Measurements from ENCODE around the gene SH3GL3.

SH3GL3 gene

GRCh38 chr15:83512459-83512858 lies 65.3 kb downstream of the SH3GL3 start:
- DNase-seq: no peak

- DNase-seq: no peak
Observed at GRCh38 chr15:83514584-83514983, 67.4 kb downstream of the SH3GL3 start.

DNA sequence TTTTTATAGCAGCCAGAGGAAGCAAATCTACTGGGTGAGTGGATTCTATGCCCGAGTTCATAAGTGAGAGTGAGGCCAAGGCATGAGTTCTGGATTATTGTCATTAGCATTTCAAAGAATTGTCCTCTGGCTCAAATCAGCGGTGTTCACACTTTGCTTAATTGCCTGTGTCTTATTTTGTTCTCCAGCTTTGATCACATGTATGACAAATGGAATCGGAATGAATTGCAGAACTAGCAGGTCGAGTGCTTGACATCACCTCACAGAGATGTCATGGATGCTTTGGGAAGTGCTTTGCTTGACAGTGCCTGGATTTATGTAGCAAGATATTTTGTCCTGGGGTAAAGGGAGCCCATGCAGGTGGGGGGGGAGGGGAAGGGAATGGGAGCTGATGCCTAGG lies 68.0 kb downstream of the SH3GL3 start:
- no peak for DNase-seq

- DNase-seq: no peak
Observed at GRCh38 chr15:83516935-83517334, 69.8 kb downstream of the SH3GL3 start.

GRCh38 chr15:83526319-83526718 lies 79.2 kb downstream of the SH3GL3 start:
- DNase-seq: no peak

- no peak for DNase-seq
Observed at GRCh38 chr15:83533410-83533962, 86.3 kb downstream of the SH3GL3 start.

DNA sequence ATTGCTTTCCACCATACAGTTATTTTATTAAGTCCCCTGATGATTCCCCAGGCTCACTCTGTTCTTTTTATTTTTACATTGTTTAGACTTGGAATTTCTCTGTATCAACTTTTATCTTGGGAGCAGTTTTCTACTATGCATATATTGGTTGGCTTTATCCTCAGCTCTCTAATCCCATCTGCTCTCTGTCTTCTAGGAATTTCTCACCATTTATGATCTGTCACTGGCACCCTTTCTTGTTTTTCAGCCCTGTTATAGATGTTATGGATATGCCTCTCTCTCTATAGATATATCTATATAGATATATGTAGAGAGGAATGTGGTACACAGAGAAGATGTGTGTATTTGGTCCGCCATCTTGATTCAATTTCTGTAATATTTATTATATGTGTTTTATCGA lies 90.5 kb downstream of the SH3GL3 start:
- DNase-seq: no peak

DNA sequence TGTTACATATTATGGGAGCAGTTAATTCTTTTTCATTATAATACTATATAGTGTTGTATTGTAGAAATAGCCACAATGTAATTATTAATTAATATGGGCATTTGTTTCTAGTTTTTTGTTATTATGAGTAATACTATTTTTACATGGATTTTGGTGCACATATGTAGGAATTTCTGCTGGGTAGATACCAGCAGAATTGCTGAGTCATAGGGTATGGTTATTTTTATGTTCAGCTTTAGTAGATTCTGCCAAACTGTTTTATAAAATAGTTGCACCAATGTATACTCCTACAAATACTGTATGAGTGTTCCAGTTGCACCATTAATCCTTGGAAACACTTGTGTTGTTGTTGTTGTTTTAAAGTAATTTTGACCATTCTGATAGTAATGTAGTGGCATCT lies 91.5 kb downstream of the SH3GL3 start:
- no peak for DNase-seq

- DNase-seq: no peak
Observed at GRCh38 chr15:83545804-83546511, 98.8 kb downstream of the SH3GL3 start.

GRCh38 chr15:83546512-83546888 lies 99.4 kb downstream of the SH3GL3 start:
- DNase-seq: no peak

- no peak for DNase-seq
Observed at GRCh38 chr15:83547168-83547567, 100.0 kb downstream of the SH3GL3 start.

DNA sequence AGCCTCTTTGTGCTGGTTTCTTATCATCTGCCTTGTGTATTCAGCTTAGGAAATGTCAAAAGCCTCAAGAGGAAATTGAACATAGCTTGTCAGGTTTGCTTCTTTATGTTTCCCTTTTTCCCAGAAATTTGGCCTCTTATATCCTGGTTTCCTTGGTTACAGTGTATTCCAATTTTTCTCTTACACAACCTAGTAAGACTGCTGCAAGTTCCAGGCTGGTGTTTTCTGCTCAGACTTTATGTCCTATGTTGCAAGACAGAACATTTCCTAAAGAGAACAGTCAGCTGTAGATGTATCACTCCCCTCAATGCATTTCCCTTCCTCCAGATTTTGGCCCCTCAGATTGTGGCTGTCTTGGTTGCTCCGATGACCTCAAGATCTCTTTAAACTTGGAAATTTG lies 102.5 kb downstream of the SH3GL3 start:
- DNase-seq: no peak

DNA sequence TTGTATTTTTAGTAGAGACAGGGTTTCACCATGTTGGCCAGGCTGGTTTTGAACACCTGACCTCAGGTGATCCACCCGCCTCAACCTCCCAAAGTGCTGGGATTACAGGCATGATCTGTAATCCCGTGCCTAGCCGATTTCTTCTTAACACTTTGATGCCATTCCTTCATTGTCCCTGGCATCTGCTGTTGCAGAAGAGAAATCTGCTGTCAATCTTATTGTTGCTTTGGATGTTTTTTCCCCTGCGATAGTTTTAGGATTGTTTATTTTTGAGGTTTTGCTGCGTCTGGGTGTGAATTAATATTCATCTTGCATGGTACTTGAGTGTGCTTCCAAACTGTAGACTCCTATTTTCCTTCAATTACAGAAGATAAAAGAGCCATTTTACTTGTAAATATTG lies 107.4 kb downstream of the SH3GL3 start:
- DNase-seq: no peak

- no peak for DNase-seq
Observed at GRCh38 chr15:83555383-83555782, 108.2 kb downstream of the SH3GL3 start.

DNA sequence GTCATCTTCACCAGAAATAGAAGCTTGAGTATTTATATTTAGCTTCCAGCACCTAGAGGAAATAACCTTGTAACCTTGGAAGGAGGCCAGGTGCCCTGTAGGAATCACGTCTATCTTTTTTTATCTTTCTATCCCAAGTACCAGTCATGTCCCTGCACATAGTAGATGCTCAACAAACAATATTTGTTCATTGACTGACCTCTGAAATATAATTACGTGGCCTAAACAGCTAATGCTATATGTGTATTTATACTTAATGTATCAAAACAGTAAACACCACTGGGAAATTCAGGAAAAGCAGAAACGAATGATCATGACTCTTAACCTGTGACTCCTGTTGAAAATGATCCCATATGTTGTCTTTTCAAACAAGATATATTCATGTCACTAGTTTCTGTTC lies 108.9 kb downstream of the SH3GL3 start:
- DNase-seq: no peak

DNA sequence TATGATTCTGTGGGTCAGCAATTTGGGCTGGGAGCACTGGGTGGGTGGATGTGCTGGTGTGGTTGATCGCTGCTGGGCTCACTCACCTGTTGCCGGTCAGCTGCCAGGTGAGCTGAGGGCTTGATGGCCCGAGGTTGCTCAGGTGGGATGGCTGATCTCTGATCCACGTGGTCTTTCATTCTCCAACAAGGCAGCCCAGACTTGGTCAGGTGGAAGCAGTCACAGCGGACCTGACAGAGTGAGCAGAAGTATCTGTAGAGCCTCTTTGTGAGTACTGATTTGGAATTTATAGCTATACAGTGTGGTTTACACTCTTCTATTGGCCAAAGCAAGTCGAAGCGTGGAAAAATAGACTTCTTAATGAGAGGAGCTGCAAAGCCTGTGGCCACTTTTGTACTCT lies 109.6 kb downstream of the SH3GL3 start:
- no peak for DNase-seq

- DNase-seq: no peak
Observed at GRCh38 chr15:83558146-83558545, 111.0 kb downstream of the SH3GL3 start.

- peak; percentile 32 for DNase-seq
Observed at GRCh38 chr15:83559310-83559966, 112.3 kb downstream of the SH3GL3 start.

DNA sequence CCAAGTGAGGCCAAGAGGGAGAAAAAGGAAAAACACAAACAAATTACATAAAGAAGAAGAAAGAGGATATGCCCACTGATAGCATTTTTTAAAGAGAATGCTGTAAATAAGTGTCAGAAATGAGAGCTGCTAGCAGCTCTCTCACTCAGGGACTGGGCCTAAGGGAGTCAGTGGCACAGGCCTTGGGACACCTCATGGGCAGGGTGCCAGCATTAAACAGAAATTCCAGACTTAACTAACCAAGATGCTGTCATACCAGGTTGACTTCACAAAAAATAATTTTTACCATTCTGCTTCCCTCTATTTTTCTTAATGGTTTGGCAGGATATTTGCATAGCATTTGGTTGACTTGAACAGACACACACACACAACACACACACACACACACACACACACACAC lies 114.5 kb downstream of the SH3GL3 start:
- no peak for DNase-seq

GRCh38 chr15:83565138-83565537 lies 118.0 kb downstream of the SH3GL3 start:
- DNase-seq: no peak

- DNase-seq: no peak
Observed at GRCh38 chr15:83565553-83566159, 118.5 kb downstream of the SH3GL3 start.

DNA sequence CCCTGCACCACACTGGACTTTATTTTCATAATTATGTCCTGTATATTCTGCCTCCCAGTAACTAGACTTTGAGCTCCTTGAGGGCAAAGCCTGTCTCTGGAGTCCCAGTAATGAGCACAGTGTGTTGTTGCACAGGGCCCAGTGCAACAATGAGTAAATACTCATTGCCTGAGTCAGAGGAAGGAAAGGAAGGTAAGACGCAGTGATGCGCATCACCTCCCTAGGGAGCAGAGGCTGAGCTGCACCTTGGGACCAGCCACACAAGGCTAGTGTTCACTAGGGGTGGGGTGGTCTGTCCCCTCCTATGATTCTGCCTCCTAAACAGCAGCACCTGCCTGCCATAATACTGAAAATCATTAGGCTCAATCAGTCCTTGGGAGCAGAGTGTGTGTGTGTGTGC lies 120.2 kb downstream of the SH3GL3 start:
- no peak for DNase-seq

- DNase-seq: no peak
Observed at GRCh38 chr15:83569341-83569740, 122.2 kb downstream of the SH3GL3 start.

GRCh38 chr15:83570756-83571155 lies 123.6 kb downstream of the SH3GL3 start:
- DNase-seq: no peak

Data from activated CD4-positive, CD25-positive, alpha-beta regulatory T cell treated with anti-CD3 and anti-CD28 coated beads, Interleukin-2, amount 50 U/mL, for 72 hours (primary cell).